ENCODE measurements around the gene SLMAP.

SLMAP gene

DNA sequence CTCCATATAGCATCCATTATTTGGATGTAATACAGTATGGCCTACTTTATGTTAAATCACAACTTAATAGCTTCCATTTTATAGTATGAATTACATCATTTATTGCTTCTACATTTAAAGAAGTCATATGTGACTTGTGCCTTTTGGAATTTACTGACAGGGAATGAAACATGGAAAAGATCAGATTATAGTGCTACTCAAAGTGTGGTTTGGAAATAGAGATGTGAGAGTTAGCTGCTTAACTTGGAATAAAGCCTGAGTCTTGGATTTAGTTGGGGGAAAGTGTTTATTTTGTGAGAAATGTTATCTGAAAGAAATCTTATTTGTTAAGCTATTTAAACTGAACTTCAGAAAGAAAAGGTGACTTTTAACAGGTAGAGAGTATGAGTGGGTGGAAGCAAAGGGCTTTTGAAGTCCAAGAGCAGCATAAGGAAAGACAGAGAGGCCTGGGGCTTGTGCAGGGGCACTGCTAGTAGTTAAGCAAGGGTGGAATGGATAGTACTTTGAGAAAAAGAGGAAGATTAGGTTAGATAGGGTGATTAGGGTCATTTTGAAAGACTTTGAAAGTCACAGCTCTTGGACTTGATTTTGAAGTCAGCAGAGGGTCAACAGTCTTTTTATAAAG lies 60.5 kb downstream of the SLMAP start:
- peaks cover 15 to 38% of the 10 kb centered on the region in 2 donors for H3K4me1 Mint-ChIP-seq
- peaks cover 10 to 11% of the 10 kb centered on the region in 2 donors for H3K36me3 Mint-ChIP-seq
- H3K27me3 Mint-ChIP-seq: no peaks in the 10 kb centered on the region

DNA sequence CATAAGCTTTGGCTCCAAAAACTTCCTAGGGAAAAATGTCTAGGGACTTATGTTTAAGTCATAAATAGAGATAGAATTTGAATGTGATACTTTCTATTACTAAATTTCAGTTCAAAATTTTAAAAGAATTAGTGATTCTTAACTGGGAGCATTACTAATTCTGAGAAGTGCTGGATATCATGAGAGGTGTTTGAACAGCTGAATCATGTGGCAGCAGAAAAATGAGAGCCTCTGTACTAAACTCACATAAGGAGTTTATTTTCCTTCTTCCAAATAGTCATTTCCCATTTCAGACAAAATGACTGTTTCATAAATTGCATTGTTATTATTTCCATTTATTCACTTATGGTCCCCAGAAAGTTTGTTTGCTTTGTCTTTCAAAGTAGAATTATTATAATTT lies 62.7 kb downstream of the SLMAP start:
- no peak overlapping the region for H3K4me3 Mint-ChIP-seq
- DNase-seq: no peak
- peaks cover 8 to 12% of the 10 kb centered on the region in 2 donors for H3K36me3 Mint-ChIP-seq
- no peaks in the 10 kb centered on the region for H3K9me3 Mint-ChIP-seq
- no peak for ATAC-seq (replicated peaks)
- no peak overlapping the region for H3K27ac Mint-ChIP-seq
- H3K27me3 Mint-ChIP-seq: no peaks in the 10 kb centered on the region
- H3K4me1 Mint-ChIP-seq: peaks cover 24 to 46% of the 10 kb centered on the region in 2 donors

More for the DNA sequence above, 60.5 kb downstream of the SLMAP start:
- ATAC-seq (replicated peaks) (no peak), DNase-seq (no peak)
- no peak overlapping the region for H3K4me3 Mint-ChIP-seq
- no peak overlapping the region for H3K27ac Mint-ChIP-seq
- H3K9me3 Mint-ChIP-seq: peaks cover 5 to 6% of the 10 kb centered on the region in 2 donors

DNA sequence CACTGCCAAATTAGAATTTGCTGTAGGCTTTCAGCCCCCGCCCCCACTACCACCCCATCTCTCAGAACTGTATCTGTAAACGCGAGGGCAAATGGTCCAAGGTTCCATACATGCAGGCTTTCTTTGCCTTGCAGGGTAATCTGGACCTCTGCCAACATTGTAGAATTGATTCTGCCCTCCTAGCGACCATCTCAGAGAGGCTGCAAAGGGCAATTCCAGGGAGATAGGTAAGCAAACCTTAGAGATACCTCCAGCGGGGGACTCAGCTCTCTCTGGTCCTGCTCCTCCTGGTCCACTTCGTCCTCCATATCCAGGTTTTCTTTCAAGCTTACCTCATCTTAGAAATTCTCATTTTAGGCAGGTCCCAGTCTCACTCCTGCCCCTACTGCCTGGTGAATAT lies 64.4 kb downstream of the SLMAP start:
- Mint-ChIP-seq H3K27me3 (no peaks in the 10 kb centered on the region), H3K9me3 (no peaks in the 10 kb centered on the region), H3K27ac (no peak overlapping the region), H3K36me3 (peaks cover 8 to 9% of the 10 kb centered on the region in 2 donors), H3K4me1 (peaks cover 23 to 49% of the 10 kb centered on the region in 2 donors), H3K4me3 (no peak overlapping the region)
- no peak for ATAC-seq (replicated peaks)
- DNase-seq: no peak

DNA sequence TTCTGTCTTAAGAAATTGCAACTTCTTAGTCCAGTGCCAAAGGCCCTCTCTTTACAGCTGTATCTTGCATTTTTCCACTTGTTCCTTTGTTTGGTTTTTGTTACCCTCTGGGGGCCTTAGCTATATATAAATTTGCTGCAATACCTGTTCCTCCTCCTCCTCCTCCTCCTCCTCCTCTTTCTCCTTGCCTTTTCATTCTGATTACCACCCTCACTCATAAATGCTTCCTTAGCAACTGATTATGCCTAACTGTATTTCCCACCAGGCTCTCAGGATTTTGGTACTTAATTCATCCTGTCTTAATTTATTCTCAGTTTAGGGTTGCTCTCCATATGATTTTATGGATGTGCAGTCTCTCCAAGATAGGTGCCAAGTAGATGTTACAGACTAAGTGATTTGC lies 65.7 kb downstream of the SLMAP start:
- Mint-ChIP-seq H3K4me3 (no peak overlapping the region), H3K9me3 (no peaks in the 10 kb centered on the region), H3K27me3 (no peaks in the 10 kb centered on the region), H3K4me1 (peaks cover 25 to 56% of the 10 kb centered on the region in 2 donors), H3K27ac (no peak overlapping the region), H3K36me3 (peaks cover 8 to 9% of the 10 kb centered on the region in 2 donors)
- DNase-seq: no peak
- no peak for ATAC-seq (replicated peaks)

DNA sequence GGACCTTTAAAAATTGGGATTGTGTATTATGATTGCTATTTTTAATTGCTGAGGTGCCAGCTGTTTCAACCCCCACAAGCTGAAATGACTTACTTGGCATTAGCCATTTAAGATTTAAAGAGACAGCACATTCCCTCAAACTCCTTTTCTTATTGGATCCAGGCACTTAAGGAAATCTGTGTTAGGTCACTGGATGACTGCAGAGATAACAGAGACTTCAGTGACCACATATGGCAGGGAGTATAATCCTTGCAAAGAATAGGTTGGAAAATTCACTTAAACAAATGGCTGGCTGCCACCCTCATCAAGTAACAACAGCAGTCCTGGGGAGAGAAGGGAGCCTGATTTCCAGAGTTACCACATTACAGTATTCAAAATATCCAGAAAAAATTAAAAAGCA lies 66.6 kb downstream of the SLMAP start:
- Mint-ChIP-seq H3K4me3 (no peak overlapping the region), H3K27me3 (no peaks in the 10 kb centered on the region), H3K4me1 (peaks cover 28 to 60% of the 10 kb centered on the region in 2 donors), H3K27ac (no peak overlapping the region), H3K36me3 (peaks cover 8 to 9% of the 10 kb centered on the region in 2 donors), H3K9me3 (no peaks in the 10 kb centered on the region)
- DNase-seq (no peak), ATAC-seq (replicated peaks) (no peak)

- ATAC-seq (replicated peaks) (no peak), DNase-seq (no peak)
- Mint-ChIP-seq H3K27ac (no peak overlapping the region), H3K4me1 (peaks cover 25 to 54% of the 10 kb centered on the region in 2 donors), H3K4me3 (no peak overlapping the region), H3K36me3 (peaks cover 5 to 9% of the 10 kb centered on the region in 2 donors), H3K9me3 (no peaks in the 10 kb centered on the region), H3K27me3 (no peaks in the 10 kb centered on the region)
Measured at GRCh38 chr3:57825116-57825515, 69.0 kb downstream of the SLMAP start.

DNA sequence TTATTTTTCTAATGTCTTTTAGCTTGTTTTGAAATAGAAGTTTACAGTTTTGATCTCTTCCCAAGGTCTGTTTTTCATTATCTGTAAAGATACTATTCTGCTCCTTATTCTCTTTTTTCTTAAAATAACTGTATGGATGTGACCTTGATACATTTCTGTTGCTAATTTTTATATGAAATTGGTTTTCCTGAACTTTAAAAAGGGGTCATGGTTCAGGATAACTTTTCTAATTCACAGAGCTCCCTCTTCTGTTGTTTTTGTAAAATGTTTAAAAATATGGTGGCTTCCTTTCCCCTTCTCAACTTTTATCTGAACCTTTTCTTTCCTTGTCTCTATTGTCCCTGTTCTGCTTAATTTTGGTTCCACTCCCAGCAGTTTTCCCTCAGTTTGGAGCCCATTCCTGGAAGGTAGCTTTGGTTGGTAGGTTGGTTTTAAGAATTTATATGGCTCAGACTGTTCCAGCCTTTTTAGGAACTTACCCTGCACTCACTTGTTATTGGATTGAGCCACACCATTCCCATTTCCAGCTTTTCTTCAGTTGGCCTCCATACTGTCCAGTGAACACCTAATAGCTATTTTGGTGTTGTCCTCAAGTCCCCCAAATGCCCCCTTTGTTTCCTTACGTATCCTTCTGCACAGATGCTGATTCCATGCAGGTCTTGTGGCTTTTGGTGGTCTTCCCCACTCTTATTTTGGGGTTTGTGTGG lies 70.3 kb downstream of the SLMAP start:
- H3K27me3 Mint-ChIP-seq: no peaks in the 10 kb centered on the region
- H3K9me3 Mint-ChIP-seq: no peaks in the 10 kb centered on the region
- DNase-seq (no peak), ATAC-seq (replicated peaks) (no peak)
- H3K36me3 Mint-ChIP-seq: peaks cover 6 to 16% of the 10 kb centered on the region in 2 donors
- no peak overlapping the region for H3K4me3 Mint-ChIP-seq
- H3K27ac Mint-ChIP-seq: no peak overlapping the region
- H3K4me1 Mint-ChIP-seq: peaks cover 22 to 48% of the 10 kb centered on the region in 2 donors

GRCh38 chr3:57826952-57827723 lies 71.0 kb downstream of the SLMAP start:
- Mint-ChIP-seq H3K4me1 (peaks cover 18 to 41% of the 10 kb centered on the region in 2 donors), H3K27me3 (no peaks in the 10 kb centered on the region), H3K9me3 (no peaks in the 10 kb centered on the region), H3K27ac (no peak overlapping the region), H3K4me3 (no peak overlapping the region), H3K36me3 (peaks cover 6 to 18% of the 10 kb centered on the region in 2 donors)
- ATAC-seq (replicated peaks): no peak
- no peak for DNase-seq

- H3K27ac Mint-ChIP-seq: no peak overlapping the region
- H3K4me3 Mint-ChIP-seq: no peak overlapping the region
Measured at GRCh38 chr3:57827757-57828156, 71.6 kb downstream of the SLMAP start.

GRCh38 chr3:57832486-57832885 lies 76.4 kb downstream of the SLMAP start:
- H3K4me3 Mint-ChIP-seq: no peak overlapping the region
- H3K9me3 Mint-ChIP-seq: no peaks in the 10 kb centered on the region
- DNase-seq (no peak), ATAC-seq (replicated peaks) (no peak)
- peaks cover under 1 to 4% of the 10 kb centered on the region in 2 donors for H3K4me1 Mint-ChIP-seq
- H3K27ac Mint-ChIP-seq: no peak overlapping the region
- no peaks in the 10 kb centered on the region for H3K27me3 Mint-ChIP-seq
- peaks cover 5 to 21% of the 10 kb centered on the region in 2 donors for H3K36me3 Mint-ChIP-seq

More at GRCh38 chr3:57827757-57828156, 71.6 kb downstream of the SLMAP start:
- DNase-seq: no peak
- H3K9me3 Mint-ChIP-seq: no peaks in the 10 kb centered on the region
- H3K27me3 Mint-ChIP-seq: no peaks in the 10 kb centered on the region
- ATAC-seq (replicated peaks): no peak
- peaks cover 14 to 39% of the 10 kb centered on the region in 2 donors for H3K4me1 Mint-ChIP-seq
- peaks cover 4 to 19% of the 10 kb centered on the region in 2 donors for H3K36me3 Mint-ChIP-seq

DNA sequence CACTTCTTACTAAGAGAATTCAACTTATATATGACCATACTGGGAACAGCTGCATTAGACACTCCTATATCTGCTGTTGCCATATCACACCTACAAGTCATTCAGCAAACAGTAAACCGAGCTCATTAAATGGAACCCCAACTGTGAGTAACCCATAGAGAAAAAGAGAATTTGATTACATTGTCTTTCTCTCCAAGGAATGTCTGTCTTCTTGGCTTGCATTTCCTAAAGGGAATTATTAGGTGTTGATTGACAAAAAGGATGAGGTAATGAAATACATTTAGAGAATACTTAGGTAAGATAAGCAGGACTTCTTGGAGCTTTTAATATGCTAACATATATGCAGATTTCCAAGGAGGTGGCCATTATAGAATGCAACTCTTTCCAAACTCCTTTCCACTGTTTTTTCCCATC lies 76.8 kb downstream of the SLMAP start:
- Mint-ChIP-seq H3K4me3 (no peak overlapping the region), H3K27me3 (no peaks in the 10 kb centered on the region), H3K36me3 (peaks cover 5 to 21% of the 10 kb centered on the region in 2 donors), H3K4me1 (peaks cover 0 to 4% of the 10 kb centered on the region in 2 donors), H3K9me3 (no peaks in the 10 kb centered on the region), H3K27ac (no peak overlapping the region)
- ATAC-seq (replicated peaks) (no peak), DNase-seq (no peak)

GRCh38 chr3:57833763-57834162 lies 77.7 kb downstream of the SLMAP start:
- Mint-ChIP-seq H3K27me3 (no peaks in the 10 kb centered on the region), H3K27ac (no peak overlapping the region), H3K36me3 (peaks cover 8 to 27% of the 10 kb centered on the region in 2 donors), H3K4me3 (no peak overlapping the region), H3K4me1 (peaks cover 4% of the 10 kb centered on the region in 2 donors), H3K9me3 (no peaks in the 10 kb centered on the region)
- no peak for ATAC-seq (replicated peaks)
- no peak for DNase-seq

DNA sequence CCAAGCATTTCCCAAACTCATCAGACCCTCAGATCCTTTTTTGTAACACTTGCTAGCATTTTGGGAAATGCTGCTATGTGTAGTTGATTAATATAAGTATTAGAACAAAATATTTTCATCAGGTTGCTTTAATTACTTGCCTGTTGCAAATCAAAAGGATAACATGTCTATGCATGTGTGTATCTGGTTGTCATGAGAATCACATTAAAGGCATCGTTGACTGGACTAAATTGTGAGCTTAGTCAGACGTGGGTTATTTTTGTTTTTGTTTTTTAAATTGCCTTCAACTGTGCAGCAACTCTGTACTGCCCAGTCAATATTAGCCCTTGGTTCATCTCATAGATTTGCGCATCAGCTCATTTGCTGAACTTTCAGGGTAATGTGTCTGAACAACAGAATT lies 81.6 kb downstream of the SLMAP start:
- H3K4me3 Mint-ChIP-seq: no peak overlapping the region

GRCh38 chr3:57838627-57839026 lies 82.5 kb downstream of the SLMAP start:
- Mint-ChIP-seq H3K4me3 (no peak overlapping the region), H3K36me3 (peaks cover 8 to 13% of the 10 kb centered on the region in 2 donors), H3K27ac (no peak overlapping the region), H3K4me1 (peaks cover 7 to 14% of the 10 kb centered on the region in 2 donors), H3K9me3 (no peaks in the 10 kb centered on the region), H3K27me3 (no peaks in the 10 kb centered on the region)
- ATAC-seq (replicated peaks) (no peak), DNase-seq (no peak)

More for the DNA sequence above, 81.6 kb downstream of the SLMAP start:
- ATAC-seq (replicated peaks) (no peak), DNase-seq (no peak)
- peaks cover 8 to 13% of the 10 kb centered on the region in 2 donors for H3K36me3 Mint-ChIP-seq
- no peaks in the 10 kb centered on the region for H3K9me3 Mint-ChIP-seq
- H3K27ac Mint-ChIP-seq: no peak overlapping the region
- no peaks in the 10 kb centered on the region for H3K27me3 Mint-ChIP-seq
- peaks cover 7 to 14% of the 10 kb centered on the region in 2 donors for H3K4me1 Mint-ChIP-seq

All from stimulated activated naive B cell treated with anti-CD40 and anti-IgM and Interleukin-4, amounts not matched to agents 10 μg/mL and 1 μg/mL and 100 μg/mL, for 72 hours (primary cell).